C4-2B (cell line): ENCODE measurements around the gene FEM1A.
"Not testable (repeated sequence)": the region's sequence is repeated elsewhere in the genome, so short reads cannot be mapped to it uniquely, and the experiment has no call there.

ENCODE experiments used
- CTCF ChIP-seq: fragments of 450-650 bp; conservative IDR thresholded peaks from 2 replicates; pipeline ENCODE4 v1.5.1; 2017; ENCODE audit warnings: mild to moderate bottlenecking
- ZFX ChIP-seq: fragments of 450-650 bp; IDR thresholded peaks from 2 replicates; pipeline ENCODE4 v1.6.1; 2017

GRCh38 chr19:4786412-4787016 is 5.0 kb upstream of the FEM1A start:
- not testable (repeated sequence) for TF ChIP-seq CTCF, ZFX
